NT2/D1 (cell line): ENCODE measurements around the gene TP53BP2.

Source experiments
- DNase-seq: peaks from one replicate; pipeline ENCODE4 v3.0.0-alpha.2; 2011; ENCODE audit warnings: low read depth, low spot score
- H3K27me3 ChIP-seq: 2 replicates; pipeline ENCODE4 v1.6.0; 2011; ENCODE audit warnings: mild to moderate bottlenecking; ENCODE audit not compliant: insufficient read length, insufficient read depth
- H3K36me3 ChIP-seq: 2 replicates; pipeline ENCODE4 v1.6.1; 2011; ENCODE audit warnings: mild to moderate bottlenecking, low read length, mixed read lengths; ENCODE audit not compliant: insufficient read depth, insufficient read length
- H3K4me1 ChIP-seq: 2 replicates; pipeline ENCODE4 v1.5.1; 2011; ENCODE audit not compliant: insufficient read depth, insufficient read length
- H3K4me3 ChIP-seq: 2 replicates; pipeline ENCODE4 v1.5.1; 2011; ENCODE audit warnings: low read depth; ENCODE audit not compliant: insufficient read length
- H3K9ac ChIP-seq: 2 replicates; pipeline ENCODE4 v1.6.0; 2011; ENCODE audit warnings: low read depth; ENCODE audit not compliant: insufficient read length
- H3K9me3 ChIP-seq: 2 replicates; pipeline ENCODE4 v1.5.1; 2011; ENCODE audit warnings: mild to moderate bottlenecking, low read length; ENCODE audit not compliant: insufficient read depth
- SUZ12 ChIP-seq: IDR thresholded peaks from 2 replicates; pipeline ENCODE4 v1.6.1; 2011; ENCODE audit not compliant: insufficient read length, insufficient read depth; ENCODE audit errors: extremely low read depth
- YY1 ChIP-seq: IDR thresholded peaks from 2 replicates; pipeline ENCODE4 v1.6.1; 2011; ENCODE audit not compliant: insufficient read length, insufficient read depth
- ZNF274 ChIP-seq: IDR thresholded peaks from 2 replicates; pipeline ENCODE4 v1.6.1; 2011; ENCODE audit warnings: mild to moderate bottlenecking, low read depth, low read length

Gene TP53BP2

GRCh38 chr1:223788746-223789415 lies 56.9 kb downstream of the TP53BP2 start:
- no peak overlapping the region for H3K9ac ChIP-seq

DNA sequence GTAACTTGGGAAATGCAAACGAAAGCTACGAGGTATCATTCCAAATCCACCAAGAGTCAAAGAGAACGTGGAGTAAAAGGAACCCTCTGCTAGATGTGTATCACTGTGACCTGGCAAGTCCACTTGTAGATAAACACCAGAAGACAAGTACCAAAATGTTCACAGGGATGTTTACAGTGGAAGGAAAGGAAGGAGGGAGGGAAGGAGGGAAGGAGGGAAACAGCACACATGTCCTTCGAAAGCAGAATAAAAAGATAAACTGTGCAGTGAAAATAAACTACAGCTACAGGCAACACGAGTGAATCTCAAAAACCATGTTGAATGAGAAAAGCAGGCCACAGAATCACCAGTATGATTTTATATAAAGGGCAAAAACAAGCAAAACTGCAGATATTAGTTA lies 59.9 kb downstream of the TP53BP2 start:
- Histone ChIP-seq H3K9ac (no peak overlapping the region), H3K4me3 (no peak overlapping the region), H3K36me3 (peaks cover 59% of the 10 kb centered on the region), H3K9me3 (no peaks in the 10 kb centered on the region), H3K4me1 (no peaks in the 10 kb centered on the region), H3K27me3 (no peaks in the 10 kb centered on the region)
- no peak for DNase-seq
- TF ChIP-seq YY1 (no peak), ZNF274 (no peak), SUZ12 (no peak)

More at GRCh38 chr1:223788746-223789415, 56.9 kb downstream of the TP53BP2 start:
- Histone ChIP-seq H3K9me3 (no peaks in the 10 kb centered on the region), H3K36me3 (peaks cover 73% of the 10 kb centered on the region), H3K4me1 (no peaks in the 10 kb centered on the region), H3K4me3 (no peak overlapping the region), H3K27me3 (no peaks in the 10 kb centered on the region)
- DNase-seq = no peak
- no peak for TF ChIP-seq SUZ12
- no peak for TF ChIP-seq YY1
- TF ChIP-seq ZNF274 = no peak

DNA sequence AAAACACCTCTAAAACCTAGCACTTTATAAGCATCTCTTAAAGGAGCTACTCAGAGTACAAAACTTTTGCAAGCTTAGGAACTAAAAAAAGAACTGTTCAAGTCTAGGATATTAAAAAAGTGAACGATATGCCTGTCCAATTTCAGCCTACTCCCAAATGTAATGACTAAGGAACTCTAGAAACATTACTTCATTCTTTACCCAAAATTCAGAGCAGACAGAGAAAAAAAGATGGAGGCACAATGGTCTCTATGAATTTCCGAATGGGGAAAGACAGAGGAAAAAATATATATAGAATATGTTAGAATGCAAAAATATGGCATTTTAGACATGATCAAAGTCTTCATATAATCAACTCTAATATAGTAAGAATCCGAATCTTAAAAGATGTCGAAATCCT lies 61.2 kb downstream of the TP53BP2 start:
- H3K4me1 ChIP-seq = no peaks in the 10 kb centered on the region
- peaks cover 59% of the 10 kb centered on the region for H3K36me3 ChIP-seq
- H3K9me3 ChIP-seq = no peaks in the 10 kb centered on the region

GRCh38 chr1:223783676-223784075 lies 62.1 kb downstream of the TP53BP2 start:
- Histone ChIP-seq H3K4me3 (no peak overlapping the region), H3K36me3 (peaks cover 59% of the 10 kb centered on the region), H3K9ac (no peak overlapping the region), H3K4me1 (no peaks in the 10 kb centered on the region), H3K27me3 (no peaks in the 10 kb centered on the region), H3K9me3 (no peaks in the 10 kb centered on the region)
- no peak for DNase-seq
- TF ChIP-seq ZNF274 (no peak), SUZ12 (no peak), YY1 (no peak)

More for the DNA sequence above, 61.2 kb downstream of the TP53BP2 start:
- no peak for TF ChIP-seq SUZ12
- TF ChIP-seq YY1 = no peak
- no peak for TF ChIP-seq ZNF274
- Histone ChIP-seq H3K27me3 (no peaks in the 10 kb centered on the region), H3K4me3 (no peak overlapping the region), H3K9ac (no peak overlapping the region)
- DNase-seq = no peak

- Histone ChIP-seq H3K4me1 (no peaks in the 10 kb centered on the region), H3K36me3 (peaks cover 66% of the 10 kb centered on the region), H3K27me3 (no peaks in the 10 kb centered on the region), H3K4me3 (no peak overlapping the region), H3K9me3 (no peaks in the 10 kb centered on the region), H3K9ac (no peak overlapping the region)
- TF ChIP-seq YY1 (no peak), ZNF274 (no peak), SUZ12 (no peak)
- no peak for DNase-seq
These were observed 64.8 kb downstream of the TP53BP2 start for GRCh38 chr1:223780949-223781348.

DNA sequence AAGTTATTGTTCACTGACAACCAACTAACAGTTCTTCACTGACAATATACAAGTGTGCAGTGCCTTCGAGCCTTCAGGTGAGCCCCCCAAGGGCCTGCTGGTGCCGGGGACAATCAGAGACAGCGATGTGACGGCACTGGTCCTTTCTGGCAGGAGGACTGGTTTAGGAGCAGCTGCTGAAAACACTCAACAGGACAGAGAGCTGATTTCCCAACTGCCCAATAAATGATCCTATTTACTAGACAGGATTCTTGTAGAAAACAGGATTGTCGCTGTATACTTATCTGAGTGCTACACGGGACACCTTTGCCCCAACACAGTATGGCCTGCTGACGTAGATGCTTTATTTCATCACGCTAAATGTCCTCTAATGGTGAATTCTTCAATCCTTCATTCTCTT lies 65.4 kb downstream of the TP53BP2 start:
- Histone ChIP-seq H3K9ac (no peak overlapping the region), H3K36me3 (peaks cover 67% of the 10 kb centered on the region), H3K9me3 (no peaks in the 10 kb centered on the region), H3K4me3 (no peak overlapping the region), H3K4me1 (no peaks in the 10 kb centered on the region), H3K27me3 (no peaks in the 10 kb centered on the region)
- no peak for TF ChIP-seq SUZ12
- no peak for TF ChIP-seq ZNF274
- no peak for TF ChIP-seq YY1
- DNase-seq = no peak

DNA sequence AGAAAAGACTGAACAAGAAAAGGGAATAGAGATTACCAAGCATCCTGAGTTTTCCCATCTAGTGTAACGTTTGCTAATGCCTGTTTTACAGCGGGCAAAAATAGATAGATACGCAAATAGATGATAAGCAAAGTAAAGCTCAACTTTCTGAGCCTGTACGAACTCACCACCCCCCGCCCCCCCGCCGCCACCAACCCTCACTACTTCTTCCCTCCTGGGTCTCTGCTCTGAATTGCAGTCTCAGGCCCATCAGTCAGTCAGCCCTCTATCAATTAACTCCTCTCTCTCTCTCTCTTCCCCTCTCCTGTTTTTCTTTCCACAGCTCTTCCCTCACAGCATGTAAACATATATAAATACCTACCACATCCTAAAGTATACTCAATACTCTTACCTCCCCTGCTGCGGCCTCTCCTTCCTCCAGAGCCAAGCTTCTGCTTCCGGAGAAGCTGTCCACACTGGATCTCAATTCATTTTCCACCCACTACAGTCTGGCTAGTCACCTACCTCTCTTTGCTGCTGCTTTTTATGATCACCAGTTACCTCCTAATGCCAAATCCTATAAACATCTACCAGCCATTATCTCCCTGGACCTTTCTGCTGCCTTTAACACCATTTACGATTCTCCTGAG lies 68.8 kb downstream of the TP53BP2 start:
- H3K4me3 ChIP-seq = no peak overlapping the region
- H3K27me3 ChIP-seq = no peaks in the 10 kb centered on the region
- H3K9ac ChIP-seq = no peak overlapping the region
- H3K4me1 ChIP-seq = peaks cover 3% of the 10 kb centered on the region
- H3K36me3 ChIP-seq = peaks cover 78% of the 10 kb centered on the region
- TF ChIP-seq ZNF274 = no peak
- no peak for TF ChIP-seq SUZ12
- no peak for TF ChIP-seq YY1
- DNase-seq = no peak
- H3K9me3 ChIP-seq = no peaks in the 10 kb centered on the region
